HG02852 (cell line): Measurements from ENCODE around the gene BABAM1.

Experiments
- ATAC-seq: cut with Tn5 transposase; IDR thresholded peaks from one replicate; pipeline ENCODE4 v1.9.1; 2021; ENCODE audit warnings: mild to moderate bottlenecking, moderate library complexity; ENCODE audit not compliant: unreplicated experiment

BABAM1 gene

DNA sequence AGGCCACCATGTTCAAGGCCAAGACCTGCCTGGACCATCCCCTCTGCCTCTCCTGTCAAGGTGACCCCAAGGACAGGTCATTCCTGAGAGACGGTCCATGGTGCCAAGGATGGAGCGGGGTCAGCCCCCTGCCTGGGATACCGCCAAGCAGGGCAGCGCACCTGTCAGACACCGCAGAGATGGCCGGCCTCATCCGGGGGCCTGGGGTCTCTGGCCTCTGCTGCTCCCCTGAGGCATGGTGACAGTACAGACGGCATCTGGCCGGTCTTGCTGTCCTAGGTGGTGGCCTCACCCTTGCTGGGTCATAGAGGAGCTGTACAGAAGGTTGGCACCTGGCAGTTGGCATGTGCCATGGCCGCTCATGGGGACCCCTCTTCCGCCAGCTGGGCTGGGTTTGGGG lies 53.2 kb downstream of the BABAM1 start:
- ATAC-seq, result no peak

- ATAC-seq, result no peak
Measured at GRCh38 chr19:17321655-17322489, 54.6 kb downstream of the BABAM1 start.

DNA sequence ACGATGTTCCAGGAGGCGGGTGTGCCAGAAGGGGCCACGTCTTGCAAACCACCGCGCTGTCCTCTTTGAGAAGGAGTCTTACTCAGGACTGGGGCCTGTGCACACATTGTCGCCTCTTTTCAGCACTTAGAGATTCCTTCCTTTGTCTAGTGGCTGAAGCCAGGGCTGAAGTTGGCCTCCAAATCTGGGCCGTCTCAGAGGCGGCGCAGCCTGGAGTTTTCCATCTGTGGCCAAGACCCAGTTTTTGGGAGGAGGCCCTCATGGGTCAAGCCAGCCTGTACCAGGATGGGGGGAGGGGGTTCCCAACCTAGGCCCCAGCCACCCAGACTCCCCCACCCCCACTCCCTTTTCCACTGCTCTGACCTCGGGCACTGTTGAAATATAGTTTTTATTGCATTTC lies 55.6 kb downstream of the BABAM1 start:
- ATAC-seq, result no peak

- no peak for ATAC-seq
Measured at GRCh38 chr19:17323300-17323963, 56.2 kb downstream of the BABAM1 start.

DNA sequence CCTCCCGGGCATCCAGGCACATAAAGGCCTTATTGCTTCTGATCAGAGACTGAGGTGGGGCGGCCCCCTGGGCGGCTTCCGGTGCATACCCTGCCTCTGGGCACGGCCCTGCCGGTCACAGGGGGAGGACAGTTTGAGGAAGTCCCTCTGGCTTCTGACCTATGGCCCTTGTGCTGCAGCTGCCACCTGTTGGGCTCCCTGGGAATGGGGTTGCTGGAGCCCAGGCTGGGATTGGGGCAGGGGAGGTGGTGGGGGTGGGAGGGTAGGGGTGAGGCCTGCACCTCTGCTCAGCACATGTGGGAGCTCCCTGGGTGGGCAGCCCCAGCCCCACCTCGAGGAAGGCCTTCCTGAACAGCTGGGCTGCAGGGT lies 56.7 kb downstream of the BABAM1 start:
- no peak for ATAC-seq

DNA sequence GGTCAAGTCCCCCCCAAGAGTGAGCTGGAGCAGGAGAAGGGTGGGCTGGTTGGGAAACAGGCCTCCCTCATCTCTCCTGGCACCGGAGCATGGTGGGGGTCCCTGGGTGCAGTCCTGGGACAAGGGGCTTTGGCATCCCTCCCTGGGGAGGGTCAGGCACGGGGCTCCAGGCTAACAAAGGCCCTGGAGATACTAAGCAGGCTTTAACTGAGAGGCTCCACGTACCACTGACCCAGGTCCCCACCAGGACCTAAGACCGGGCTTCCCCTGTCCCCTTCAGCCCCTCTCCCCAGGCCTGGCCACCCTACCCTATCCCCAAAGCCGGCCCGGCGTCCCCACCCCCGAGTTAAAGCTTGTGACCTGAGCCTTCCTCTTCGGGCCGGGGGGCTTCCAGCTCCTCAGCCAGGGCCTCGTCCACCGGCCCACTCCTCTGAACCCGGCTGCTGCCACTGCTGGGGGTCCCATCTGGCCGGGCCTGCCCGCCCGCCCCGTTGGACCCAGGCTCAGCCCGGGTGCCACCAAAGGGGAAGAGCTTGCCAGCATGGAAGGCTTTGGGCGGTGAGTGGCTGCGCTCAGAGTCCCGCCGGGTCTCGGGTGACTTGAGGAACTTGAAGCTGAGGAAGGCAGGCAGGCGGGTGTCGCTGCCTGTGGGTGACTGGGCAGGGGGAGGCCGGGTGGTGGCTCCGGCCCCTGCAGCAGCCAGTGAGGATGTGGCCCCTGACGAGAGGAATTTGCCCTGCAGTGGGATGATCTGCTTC lies 57.3 kb downstream of the BABAM1 start:
- ATAC-seq, result no peak

DNA sequence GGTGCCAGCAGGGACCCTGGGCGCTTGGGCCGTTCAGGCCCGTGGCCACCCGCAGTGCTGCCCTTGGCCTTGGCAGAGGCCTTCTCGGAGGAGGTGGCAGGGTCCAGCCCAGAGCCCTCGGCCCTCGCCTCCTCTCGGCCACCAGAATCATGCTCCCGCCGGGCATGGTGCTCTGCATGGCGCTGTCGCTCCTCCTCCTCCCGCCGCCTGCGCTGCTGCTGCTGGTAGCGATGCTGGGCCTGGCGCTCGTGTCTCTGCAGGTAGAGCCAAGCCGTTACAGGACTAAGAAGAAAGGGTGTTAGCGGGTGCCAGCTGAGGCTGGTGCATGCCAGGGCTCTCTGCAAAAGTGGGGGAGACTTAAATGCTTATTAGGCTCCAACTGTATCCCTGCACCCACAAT lies 57.9 kb downstream of the BABAM1 start:
- ATAC-seq, result no peak

DNA sequence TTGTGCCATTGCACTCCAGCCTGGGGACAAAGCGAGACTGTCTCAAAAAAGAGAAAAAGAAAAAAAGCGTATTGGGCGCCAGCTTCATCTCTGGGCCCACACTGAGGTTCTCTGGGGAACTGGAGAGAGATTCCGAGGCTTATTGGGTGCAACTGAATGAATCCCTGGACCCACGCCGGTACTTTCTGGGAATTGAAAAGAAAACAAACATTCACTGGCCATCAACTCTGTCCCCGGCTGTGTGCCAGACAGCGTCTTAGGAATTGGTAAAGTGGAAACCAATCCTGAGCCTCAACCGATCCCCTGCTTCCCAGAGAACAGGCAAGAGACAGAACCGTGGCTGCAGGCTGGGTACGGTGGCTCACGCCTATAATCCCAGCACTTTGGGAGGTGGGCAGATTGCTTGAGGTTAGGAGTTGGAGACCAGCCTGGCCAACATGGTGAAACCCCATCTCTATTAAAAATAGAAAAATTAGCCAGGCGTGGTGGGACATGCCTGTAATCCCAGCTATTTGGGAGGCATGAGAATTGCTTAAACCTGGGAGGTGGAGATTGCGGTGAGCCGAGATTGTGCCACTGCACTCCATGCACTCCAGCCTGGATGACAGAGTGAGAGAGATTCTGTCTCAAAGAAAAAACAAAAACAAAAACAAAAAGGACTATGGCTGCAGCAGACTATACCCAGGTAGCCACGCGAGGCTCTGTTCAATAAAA lies 58.8 kb downstream of the BABAM1 start:
- no peak for ATAC-seq

- ATAC-seq, result no peak
Measured at GRCh38 chr19:17326595-17326966, 59.3 kb downstream of the BABAM1 start.

DNA sequence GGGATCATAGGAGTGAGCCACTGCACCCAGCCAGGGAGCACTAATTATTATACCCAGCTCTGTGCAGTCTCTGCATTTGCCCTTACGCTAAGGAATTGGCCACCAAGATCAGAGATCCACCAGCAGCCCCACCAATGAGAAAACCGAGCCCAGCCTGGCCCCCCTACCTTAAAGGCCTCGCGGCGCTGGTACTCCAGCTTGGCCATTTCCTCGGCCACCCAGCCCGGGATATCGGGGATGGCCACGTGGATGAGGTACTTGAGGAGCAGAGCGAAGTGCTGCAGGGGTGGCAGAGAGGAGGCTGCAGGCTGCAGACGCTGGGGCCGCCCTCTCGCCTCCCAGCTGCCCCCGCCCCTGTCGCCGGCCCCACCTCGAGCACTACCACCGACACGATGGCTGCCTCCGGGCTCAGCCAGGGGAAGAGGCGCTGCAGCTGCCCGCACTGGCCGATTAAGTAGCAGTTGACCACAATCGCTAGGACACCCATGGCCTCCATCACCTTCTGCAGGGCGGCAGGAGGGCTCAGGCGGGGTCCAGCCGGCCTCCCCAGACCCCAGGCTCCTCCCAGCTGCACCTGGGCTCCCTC lies 59.9 kb downstream of the BABAM1 start:
- ATAC-seq, result no peak

DNA sequence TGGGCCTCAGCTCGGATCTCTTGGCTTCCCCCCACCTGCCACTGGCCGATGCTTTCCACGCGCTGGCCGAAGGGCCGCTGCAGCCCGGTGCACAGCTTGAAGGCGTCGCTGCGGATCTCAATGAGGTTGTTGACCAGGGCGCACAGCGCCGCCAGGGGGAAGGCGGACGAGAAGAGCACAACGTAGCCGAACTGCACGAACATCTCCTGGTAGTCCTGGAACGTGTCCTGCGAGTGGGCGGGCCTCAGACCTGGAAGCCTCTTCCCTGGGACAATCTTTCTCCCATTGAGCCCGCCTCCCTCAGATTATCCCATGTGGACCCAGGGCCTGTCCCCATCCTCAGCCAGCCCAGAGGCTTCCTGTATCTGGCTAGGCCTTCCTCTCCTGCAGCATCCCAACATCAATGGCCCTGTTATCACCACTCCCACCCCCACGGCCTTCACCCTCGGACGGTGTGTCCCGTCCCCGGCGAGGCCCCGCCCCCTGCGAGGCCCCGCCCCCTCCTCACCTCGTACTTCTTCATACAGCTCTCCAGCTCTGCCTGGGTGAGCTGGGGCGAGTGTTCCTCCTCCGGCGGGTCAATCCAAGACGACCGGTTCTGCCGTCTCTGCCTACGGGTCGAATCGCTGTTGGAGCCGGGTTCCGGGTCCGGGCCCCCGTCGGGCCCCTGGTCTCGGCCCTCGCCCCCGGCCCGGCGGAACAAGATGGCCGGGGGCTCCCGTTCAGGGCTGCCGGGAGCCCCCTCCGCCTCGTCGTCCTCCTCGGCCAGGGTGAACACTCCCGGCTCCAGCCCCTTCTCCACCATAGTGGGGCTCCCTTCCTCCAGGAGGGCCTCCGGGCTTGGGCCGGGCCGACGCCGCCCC lies 60.6 kb downstream of the BABAM1 start:
- no peak for ATAC-seq
